IMR-90 (cell line): ENCODE data around the gene WNT11. TPM values are rescaled to one million over a fixed set of nuclear protein-coding genes. Genes with fewer than 3 reads are reported as not detected.

ENCODE experiments used
- ATAC-seq: fragments of 200-7000 bp; cut with Tn5 transposase; 2 replicates; pipeline ENCODE4 v1.9.1; 2020; ENCODE audit warnings: low read depth, mild to moderate bottlenecking, moderate library complexity
- BruUV-seq: library from RNA; stranded (reverse); fragments of 400-500 nt; replicated peaks from 2 replicates; lab custom pipeline; 2021; lab: Mats Ljungman, UMichigan
- CTCF ChIA-PET: fragments of 300-600 bp; formaldehyde crosslinking; extraction: SDS; loops from one replicate; lab custom pipeline; 2021; ENCODE audit warnings: antibody characterized with exemption; lab: Yijun Ruan, JAX
- POLR2A ChIA-PET: fragments of 300-600 bp; sonication (Branson Sonifier 250); formaldehyde crosslinking; loops from one replicate; lab custom pipeline; 2022; ENCODE audit warnings: antibody characterized with exemption; ENCODE audit not compliant: unreplicated experiment; lab: Charles Lee
- DNase-seq: peaks from one replicate; pipeline ENCODE4 v3.0.0; 2013
- H2AFZ ChIP-seq: replicated peaks from 2 replicates; pipeline ENCODE3; 2013; ENCODE audit warnings: low read length, mild to moderate bottlenecking; ENCODE audit not compliant: poor library complexity
- H2AK5ac ChIP-seq: 2 replicates; pipeline ENCODE4 v1.6.1; 2013; ENCODE audit warnings: low read depth, low read length, inconsistent platforms
- H2AK9ac ChIP-seq: replicated peaks from 2 replicates; pipeline ENCODE3; 2013; ENCODE audit warnings: mild to moderate bottlenecking, low read depth, low read length, moderate library complexity; ENCODE audit not compliant: poor library complexity
- H2BK120ac ChIP-seq: 2 replicates; pipeline ENCODE4 v1.6.1; 2013; ENCODE audit warnings: low read depth, low read length, inconsistent platforms
- H2BK15ac ChIP-seq: 3 replicates; pipeline ENCODE4 v1.6.1; 2013; ENCODE audit warnings: low read depth, low read length, inconsistent platforms
- H2BK20ac ChIP-seq: 2 replicates; pipeline ENCODE4 v1.6.1; 2013; ENCODE audit warnings: low read depth, mild to moderate bottlenecking, inconsistent platforms, low read length, moderate library complexity
- H2BK5ac ChIP-seq: 2 replicates; pipeline ENCODE4 v1.6.1; 2013; ENCODE audit warnings: mild to moderate bottlenecking, low read depth, low read length, inconsistent platforms; ENCODE audit not compliant: poor library complexity, severe bottlenecking
- H3K14ac ChIP-seq: replicated peaks from 2 replicates; pipeline ENCODE4 v1.6.1; 2013; ENCODE audit warnings: low read depth, low read length, inconsistent platforms
- H3K18ac ChIP-seq: 2 replicates; pipeline ENCODE4 v1.6.1; 2013; ENCODE audit warnings: low read depth, low read length, control low read depth
- H3K23ac ChIP-seq: 2 replicates; pipeline ENCODE4 v1.6.1; 2013; ENCODE audit warnings: low read depth, low read length, inconsistent platforms
- H3K27ac ChIP-seq: 2 replicates; pipeline ENCODE4 v1.5.1; 2013; ENCODE audit warnings: mild to moderate bottlenecking, control low read depth, low read length; ENCODE audit not compliant: insufficient read depth
- H3K27me3 ChIP-seq: 2 replicates; pipeline ENCODE4 v1.6.1; 2013; ENCODE audit warnings: low read length; ENCODE audit not compliant: control insufficient read depth, insufficient read depth
- H3K36me3 ChIP-seq: 2 replicates; pipeline ENCODE4 v1.6.1; 2013; ENCODE audit warnings: low read length, mixed read lengths; ENCODE audit not compliant: control insufficient read depth, insufficient read depth
- H3K4ac ChIP-seq: 2 replicates; pipeline ENCODE4 v1.6.1; 2013; ENCODE audit warnings: low read depth, low read length, inconsistent platforms
- H3K4me1 ChIP-seq: 2 replicates; pipeline ENCODE4 v1.6.1; 2013; ENCODE audit warnings: low read length, mixed read lengths; ENCODE audit not compliant: control insufficient read depth, insufficient read depth
- H3K4me2 ChIP-seq: 2 replicates; pipeline ENCODE4 v1.6.1; 2013; ENCODE audit warnings: low read depth, mild to moderate bottlenecking, control low read depth, low read length, moderate library complexity
- H3K4me3 ChIP-seq: 2 replicates; pipeline ENCODE4 v1.5.1; 2013; ENCODE audit warnings: low read depth, mild to moderate bottlenecking, control low read depth, low read length, moderate library complexity; ENCODE audit not compliant: insufficient read depth
- H3K56ac ChIP-seq: 2 replicates; pipeline ENCODE4 v1.6.1; 2013; ENCODE audit warnings: low read length, inconsistent platforms; ENCODE audit not compliant: insufficient read depth; ENCODE audit errors: extremely low read depth
- H3K79me1 ChIP-seq, 2 experiments: 2 replicates each; pipeline ENCODE4 v1.6.1; 2013; ENCODE audit warnings: low read length in 2 of 2, inconsistent platforms in 1 of 2, low read depth in 1 of 2
- H3K9ac ChIP-seq: 2 replicates; pipeline ENCODE4 v1.6.1; 2013; ENCODE audit warnings: low read depth, low read length, control low read depth
- H3K9me1 ChIP-seq: 2 replicates; pipeline ENCODE4 v1.6.1; 2013; ENCODE audit warnings: low read length, inconsistent platforms; ENCODE audit not compliant: insufficient read depth
- H3K9me3 ChIP-seq: 2 replicates; pipeline ENCODE4 v1.6.1; 2013; ENCODE audit warnings: low read length; ENCODE audit not compliant: control insufficient read depth, insufficient read depth
- H4K20me1 ChIP-seq: 2 replicates; pipeline ENCODE4 v1.6.1; 2013; ENCODE audit warnings: low read length, inconsistent platforms; ENCODE audit not compliant: insufficient read depth
- H4K5ac ChIP-seq: 2 replicates; pipeline ENCODE4 v1.6.1; 2013; ENCODE audit warnings: mild to moderate bottlenecking, low read depth, low read length, control low read depth
- H4K8ac ChIP-seq, 2 experiments: 2 replicates each; pipeline ENCODE4 v1.6.1; 2013; ENCODE audit warnings: low read depth in 2 of 2, low read length in 2 of 2, control low read depth in 1 of 2, inconsistent platforms in 1 of 2
- H4K91ac ChIP-seq: 2 replicates; pipeline ENCODE4 v1.6.1; 2013; ENCODE audit warnings: low read depth, low read length, inconsistent platforms; ENCODE audit not compliant: insufficient read depth
- BHLHE40 ChIP-seq: fragments of 150-350 bp; IDR thresholded peaks from 2 replicates; pipeline ENCODE4 v1.6.1; 2016; ENCODE audit warnings: mild to moderate bottlenecking, low read depth, low read length
- CEBPB ChIP-seq: IDR thresholded peaks from 2 replicates; pipeline ENCODE4 v1.6.1; 2012; ENCODE audit warnings: low read depth, low read length, improper control_type of control experiment
- CHD1 ChIP-seq: IDR thresholded peaks from 2 replicates; pipeline ENCODE4 v1.6.1; 2012; ENCODE audit warnings: low read depth, low read length, improper control_type of control experiment
- FOS ChIP-seq: fragments of 150-350 bp; IDR thresholded peaks from 2 replicates; pipeline ENCODE4 v1.6.1; 2016; ENCODE audit warnings: low read depth, low read length
- MAFK ChIP-seq: IDR thresholded peaks from 2 replicates; pipeline ENCODE4 v1.6.1; 2012; ENCODE audit warnings: low read depth, low read length, improper control_type of control experiment
- MAZ ChIP-seq: IDR thresholded peaks from 2 replicates; pipeline ENCODE4 v1.6.1; 2012; ENCODE audit warnings: low read depth, mild to moderate bottlenecking, low read length, improper control_type of control experiment, moderate library complexity, borderline replicate concordance
- MXI1 ChIP-seq: IDR thresholded peaks from 2 replicates; pipeline ENCODE4 v1.6.1; 2012; ENCODE audit warnings: low read depth, mild to moderate bottlenecking, low read length, moderate library complexity, borderline replicate concordance
- NFE2L2 ChIP-seq: fragments of 150-350 bp; IDR thresholded peaks from 2 replicates; pipeline ENCODE4 v1.6.1; 2016; ENCODE audit warnings: low read depth, mild to moderate bottlenecking, low read length
- POLR2A ChIP-seq: IDR thresholded peaks from 2 replicates; pipeline ENCODE4 v1.6.1; 2012; ENCODE audit warnings: mild to moderate bottlenecking, low read depth, low read length
- RAD21 ChIP-seq: IDR thresholded peaks from 2 replicates; pipeline ENCODE4 v1.6.1; 2012; ENCODE audit warnings: low read length, improper control_type of control experiment
- RCOR1 ChIP-seq: IDR thresholded peaks from 2 replicates; pipeline ENCODE4 v1.6.1; 2012; ENCODE audit warnings: mild to moderate bottlenecking, low read length, improper control_type of control experiment; ENCODE audit not compliant: insufficient replicate concordance
- RFX5 ChIP-seq: IDR thresholded peaks from 2 replicates; pipeline ENCODE4 v1.8.0; 2012; ENCODE audit warnings: low read depth, mild to moderate bottlenecking, low read length, moderate library complexity
- SMC3 ChIP-seq: fragments of 150-350 bp; IDR thresholded peaks from 2 replicates; pipeline ENCODE4 v1.6.1; 2016; ENCODE audit warnings: low read depth, mild to moderate bottlenecking, antibody characterized with exemption, low read length, moderate library complexity
- WGBS, 2 experiments: methylation state at CpG; one replicate each; pipeline versions ENCODE4 v1.1.5 to v1.1.7; 2013; ENCODE audit warnings: missing lambda C conversion rate in 2 of 2; ENCODE audit not compliant: insufficient read length in 1 of 2; ENCODE audit errors: extremely low coverage in 2 of 2; 5-methylcytosine and 5-hydroxymethylcytosine counted together
- dilution Hi-C: fragments of 300-500 bp; cut with HindIII; formaldehyde crosslinking; loops from one replicate; pipeline ENCODE4 v1.14.3; 2018; ENCODE audit warnings: low sequenced_read_pairs; ENCODE audit not compliant: unreplicated experiment
- in situ Hi-C: fragments of 300-500 bp; cut with MboI; formaldehyde crosslinking; loops from 3 replicates; pipeline ENCODE4 v1.14.3; 2019; ENCODE audit warnings: low sequenced_read_pairs, inconsistent platforms, mixed read lengths
- intact Hi-C: fragments of 100-400 bp; cut with micrococcal nuclease; formaldehyde crosslinking; loops from 2 replicates; pipeline ENCODE4 v1.10.0; 2022
- polyA plus RNA-seq, 3 experiments: library from polyadenylated mRNA; depleted of rRNA; stranded (reverse); fragments of >200 nt; gene quantifications; 2 replicates each; pipeline ENCODE4 v1.2.3, GENCODE V29; 2012; ENCODE audit warnings: low replicate concordance in 1 of 3
- total RNA-seq: library from RNA; depleted of rRNA; stranded (reverse); fragments of >200 nt; gene quantifications from 2 replicates; pipeline ENCODE4 v1.2.3, GENCODE V29; 2012
- TF ChIP-seq, protein P1 (sequence below): conservative IDR thresholded peaks from 2 replicates; pipeline ENCODE4 v1.5.1; 2012; ENCODE audit warnings: mild to moderate bottlenecking, low read depth, low read length, improper control_type of control experiment
- TF ChIP-seq, protein P2 (sequence below): fragments of 150-350 bp; IDR thresholded peaks from 2 replicates; pipeline ENCODE4 v1.6.1; 2016; ENCODE audit warnings: low read depth, mild to moderate bottlenecking, low read length, moderate library complexity, borderline replicate concordance

The WNT11 gene
- total and polyA plus RNA-seq, 2 of the 4 experiments (the other 2 are of a cell fraction) = 0.10 TPM; not detected in 1

DNA sequence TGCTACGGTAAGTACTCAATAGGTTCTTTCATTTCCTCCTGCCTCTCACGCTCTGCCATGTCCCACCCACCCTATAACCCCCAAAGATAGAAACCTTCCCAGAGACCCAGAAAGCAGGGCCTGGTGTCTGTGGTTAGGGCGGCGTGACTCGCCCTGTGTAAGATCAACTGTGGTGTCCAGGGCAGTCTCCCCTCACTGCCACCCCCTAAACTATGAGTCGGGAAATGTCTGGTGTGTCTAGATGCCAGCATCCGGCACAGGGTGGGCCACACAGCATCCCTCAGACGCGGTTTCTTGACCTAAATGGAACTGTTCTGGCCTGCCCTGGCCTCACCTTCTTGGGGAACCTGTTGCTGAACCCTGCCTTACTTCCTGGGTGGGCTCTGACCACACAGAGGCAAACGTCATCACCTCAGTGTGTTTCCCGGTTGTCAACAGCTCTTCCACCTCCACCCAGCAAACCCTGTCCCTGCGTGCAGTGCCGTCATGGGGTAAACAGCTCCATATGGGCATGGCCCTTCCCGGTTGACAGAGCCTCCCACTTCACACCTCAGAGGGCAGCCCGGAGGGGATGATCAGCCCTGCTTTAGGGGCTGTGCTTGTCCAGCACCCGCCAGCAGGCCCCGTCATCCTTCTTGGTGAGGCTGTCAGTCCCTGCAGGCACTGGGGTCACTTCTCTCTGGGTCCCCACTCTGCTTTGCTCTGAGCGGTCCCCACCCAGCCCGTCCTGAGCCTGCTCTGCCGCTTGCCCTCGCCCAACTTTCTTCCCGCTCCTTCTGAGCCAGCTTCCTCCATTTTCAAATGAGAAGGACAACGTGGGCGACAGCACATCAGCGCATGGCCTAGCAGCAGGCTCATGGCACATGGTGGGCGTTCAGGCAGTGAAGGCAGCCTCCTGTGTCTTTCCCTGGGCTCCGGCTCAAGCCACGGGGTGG is 6.0 kb downstream of the WNT11 start:
- Histone ChIP-seq H4K20me1 (no peaks in the 10 kb centered on the region), H4K8ac (no peak overlapping the region), H3K18ac (no peak overlapping the region), H3K9me3 (no peaks in the 10 kb centered on the region), H3K79me1 (no peaks in the 10 kb centered on the region), H3K9ac (no peak overlapping the region), H3K4ac (no peak overlapping the region), H3K27ac (no peak overlapping the region), H4K5ac (no peak overlapping the region), H2BK120ac (no peak overlapping the region), H2AFZ (peak overlapping the region; percentile 5), H3K14ac (no peak overlapping the region), H3K27me3 (peaks cover 72% of the 10 kb centered on the region), H3K9me1 (no peaks in the 10 kb centered on the region), H2BK15ac (no peak overlapping the region), H3K23ac (no peak overlapping the region; the same call in 1 of the 2 replicates), H4K91ac (no peak overlapping the region), H3K4me2 (no peak overlapping the region), H3K56ac (no peak overlapping the region), H3K4me3 (no peak overlapping the region), H2BK20ac (no peak overlapping the region), H2BK5ac (no peak overlapping the region), H2AK5ac (no peak overlapping the region), H3K36me3 (no peaks in the 10 kb centered on the region), H3K4me1 (no peaks in the 10 kb centered on the region), H2AK9ac (no peak overlapping the region)
- CTCF ChIA-PET = no interaction called here
- dilution Hi-C loops (no loop called here), intact Hi-C loops (loop anchor here (10.0 kb wide), 1 partner anchor 485 kb away; no protein-coding TSS in a partner anchor), in situ Hi-C loops (no loop called here)
- no peak for DNase-seq
- TF ChIP-seq CHD1 = no peak
- TF ChIP-seq MAZ = no peak
- no peak for TF ChIP-seq BHLHE40
- no peak for TF ChIP-seq MAFK
- no peak for TF ChIP-seq RCOR1
- TF ChIP-seq POLR2A = no peak
- TF ChIP-seq SMC3 = no peak
- TF ChIP-seq, protein P1, sequence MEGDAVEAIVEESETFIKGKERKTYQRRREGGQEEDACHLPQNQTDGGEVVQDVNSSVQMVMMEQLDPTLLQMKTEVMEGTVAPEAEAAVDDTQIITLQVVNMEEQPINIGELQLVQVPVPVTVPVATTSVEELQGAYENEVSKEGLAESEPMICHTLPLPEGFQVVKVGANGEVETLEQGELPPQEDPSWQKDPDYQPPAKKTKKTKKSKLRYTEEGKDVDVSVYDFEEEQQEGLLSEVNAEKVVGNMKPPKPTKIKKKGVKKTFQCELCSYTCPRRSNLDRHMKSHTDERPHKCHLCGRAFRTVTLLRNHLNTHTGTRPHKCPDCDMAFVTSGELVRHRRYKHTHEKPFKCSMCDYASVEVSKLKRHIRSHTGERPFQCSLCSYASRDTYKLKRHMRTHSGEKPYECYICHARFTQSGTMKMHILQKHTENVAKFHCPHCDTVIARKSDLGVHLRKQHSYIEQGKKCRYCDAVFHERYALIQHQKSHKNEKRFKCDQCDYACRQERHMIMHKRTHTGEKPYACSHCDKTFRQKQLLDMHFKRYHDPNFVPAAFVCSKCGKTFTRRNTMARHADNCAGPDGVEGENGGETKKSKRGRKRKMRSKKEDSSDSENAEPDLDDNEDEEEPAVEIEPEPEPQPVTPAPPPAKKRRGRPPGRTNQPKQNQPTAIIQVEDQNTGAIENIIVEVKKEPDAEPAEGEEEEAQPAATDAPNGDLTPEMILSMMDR = no peak
- TF ChIP-seq, protein P2, sequence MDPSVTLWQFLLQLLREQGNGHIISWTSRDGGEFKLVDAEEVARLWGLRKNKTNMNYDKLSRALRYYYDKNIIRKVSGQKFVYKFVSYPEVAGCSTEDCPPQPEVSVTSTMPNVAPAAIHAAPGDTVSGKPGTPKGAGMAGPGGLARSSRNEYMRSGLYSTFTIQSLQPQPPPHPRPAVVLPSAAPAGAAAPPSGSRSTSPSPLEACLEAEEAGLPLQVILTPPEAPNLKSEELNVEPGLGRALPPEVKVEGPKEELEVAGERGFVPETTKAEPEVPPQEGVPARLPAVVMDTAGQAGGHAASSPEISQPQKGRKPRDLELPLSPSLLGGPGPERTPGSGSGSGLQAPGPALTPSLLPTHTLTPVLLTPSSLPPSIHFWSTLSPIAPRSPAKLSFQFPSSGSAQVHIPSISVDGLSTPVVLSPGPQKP = no peak
- TF ChIP-seq CEBPB = no peak
- TF ChIP-seq FOS = no peak
- no peak for TF ChIP-seq RFX5
- TF ChIP-seq MXI1 = no peak
- no peak for TF ChIP-seq NFE2L2
- TF ChIP-seq RAD21 = no peak
- no peak for ATAC-seq
- WGBS, 2 experiments = 75% methylated on average over 12 of the region's 28 CpGs; no CpG with 5 or more reads in 1 of the 2 experiments
- no TSS peak for BruUV-seq
- POLR2A ChIA-PET = no interaction called here
